IPS DF 6.9 (cell line): Measurements from ENCODE around the gene TEDDM1.

Experiments used
- DNase-seq: peaks from one replicate; pipeline ENCODE4 v3.0.0-alpha.2; 2013; ENCODE audit warnings: low read depth, low spot score
- H3K27ac ChIP-seq: one replicate; pipeline ENCODE4 v1.5.1; 2013; ENCODE audit warnings: low read length, control low read depth
- H3K27me3 ChIP-seq: 2 replicates; pipeline ENCODE4 v1.6.1; 2013; ENCODE audit warnings: mild to moderate bottlenecking, low read length; ENCODE audit not compliant: control insufficient read depth, insufficient read depth
- H3K36me3 ChIP-seq: 2 replicates; pipeline ENCODE4 v1.6.1; 2013; ENCODE audit warnings: low read length; ENCODE audit not compliant: control insufficient read depth, insufficient read depth
- H3K4me1 ChIP-seq: 2 replicates; pipeline ENCODE4 v1.6.1; 2013; ENCODE audit warnings: low read length; ENCODE audit not compliant: control insufficient read depth, insufficient read depth
- H3K4me3 ChIP-seq: 2 replicates; pipeline ENCODE4 v1.5.1; 2013; ENCODE audit warnings: mild to moderate bottlenecking, low read length
- H3K9me3 ChIP-seq: 2 replicates; pipeline ENCODE4 v1.6.1; 2013; ENCODE audit warnings: low read length, inconsistent platforms; ENCODE audit not compliant: control insufficient read depth, insufficient read depth
- WGBS: extraction: QIAGEN DNeasy Blood & Tissue Kit; methylation state at CpG from one replicate; pipeline ENCODE4 v1.1.7; 2013; ENCODE audit warnings: mixed read lengths, missing lambda C conversion rate; ENCODE audit not compliant: insufficient read length, insufficient coverage; 5-methylcytosine and 5-hydroxymethylcytosine counted together

Gene TEDDM1

GRCh38 chr1:182407724-182408123 is 7.3 kb upstream of the TEDDM1 start:
- Histone ChIP-seq H3K36me3 (no peaks in the 10 kb centered on the region), H3K9me3 (no peaks in the 10 kb centered on the region), H3K4me3 (no peak overlapping the region), H3K4me1 (no peaks in the 10 kb centered on the region), H3K27me3 (no peaks in the 10 kb centered on the region), H3K27ac (no peak overlapping the region)
- DNase-seq, result no peak
- no CpG with 5 or more reads among the region's 3 CpGs for WGBS

- Histone ChIP-seq H3K4me1 (no peaks in the 10 kb centered on the region), H3K4me3 (no peak overlapping the region), H3K36me3 (no peaks in the 10 kb centered on the region), H3K27ac (no peak overlapping the region), H3K27me3 (no peaks in the 10 kb centered on the region), H3K9me3 (no peaks in the 10 kb centered on the region)
- DNase-seq, result no peak
- WGBS, result no CpG with 5 or more reads among the region's 1 CpG
Measured at GRCh38 chr1:182406012-182406411, 5.5 kb upstream of the TEDDM1 start.

GRCh38 chr1:182405578-182405977 is 5.1 kb upstream of the TEDDM1 start:
- H3K36me3 ChIP-seq, result no peaks in the 10 kb centered on the region
- H3K27ac ChIP-seq, result no peak overlapping the region
- no peaks in the 10 kb centered on the region for H3K27me3 ChIP-seq
- no peak overlapping the region for H3K4me3 ChIP-seq
- no peaks in the 10 kb centered on the region for H3K9me3 ChIP-seq
- no CpG with 5 or more reads among the region's 1 CpG for WGBS
- H3K4me1 ChIP-seq, result no peaks in the 10 kb centered on the region
- no peak for DNase-seq

- DNase-seq, result no peak
- H3K4me3 ChIP-seq, result no peak overlapping the region
- no peaks in the 10 kb centered on the region for H3K9me3 ChIP-seq
- H3K27ac ChIP-seq, result no peak overlapping the region
- no peaks in the 10 kb centered on the region for H3K4me1 ChIP-seq
- H3K27me3 ChIP-seq, result no peaks in the 10 kb centered on the region
- WGBS, result no CpG with 5 or more reads among the region's 1 CpG
- no peaks in the 10 kb centered on the region for H3K36me3 ChIP-seq
Measured at GRCh38 chr1:182404781-182405180, 4.3 kb upstream of the TEDDM1 start.

GRCh38 chr1:182397653-182398393 is 2.6 kb downstream of the TEDDM1 start:
- Histone ChIP-seq H3K4me1 (no peaks in the 10 kb centered on the region; the same call in 1 of the 2 replicates), H3K36me3 (no peaks in the 10 kb centered on the region), H3K27ac (no peak overlapping the region), H3K4me3 (no peak overlapping the region), H3K9me3 (no peaks in the 10 kb centered on the region), H3K27me3 (no peaks in the 10 kb centered on the region)
- no CpG with 5 or more reads among the region's 8 CpGs for WGBS
- no peak for DNase-seq

GRCh38 chr1:182395906-182396305 is 4.6 kb downstream of the TEDDM1 start:
- DNase-seq, result no peak
- no CpG with 5 or more reads among the region's 3 CpGs for WGBS
- H3K27ac ChIP-seq, result no peak overlapping the region
- no peaks in the 10 kb centered on the region for H3K27me3 ChIP-seq
- no peaks in the 10 kb centered on the region; the same call in 1 of the 2 replicates for H3K4me1 ChIP-seq
- no peaks in the 10 kb centered on the region for H3K9me3 ChIP-seq
- no peaks in the 10 kb centered on the region for H3K36me3 ChIP-seq
- H3K4me3 ChIP-seq, result no peak overlapping the region

- WGBS, result no CpG with 5 or more reads among the region's 5 CpGs
- Histone ChIP-seq H3K4me3 (no peak overlapping the region), H3K27me3 (no peaks in the 10 kb centered on the region), H3K36me3 (no peaks in the 10 kb centered on the region), H3K4me1 (no peaks in the 10 kb centered on the region; the same call in 1 of the 2 replicates), H3K9me3 (no peaks in the 10 kb centered on the region), H3K27ac (no peak overlapping the region)
- DNase-seq, result no peak
Measured at GRCh38 chr1:182394055-182394775, 6.3 kb downstream of the TEDDM1 start.

- peaks cover 11% of the 10 kb centered on the region; the same call in 1 of the 2 replicates for H3K36me3 ChIP-seq
- H3K27ac ChIP-seq, result no peak overlapping the region
- H3K4me1 ChIP-seq, result no peaks in the 10 kb centered on the region; the same call in 1 of the 2 replicates
Measured at GRCh38 chr1:182392050-182393028, 8.1 kb downstream of the TEDDM1 start.

GRCh38 chr1:182391362-182392049 is 9.0 kb downstream of the TEDDM1 start, which contains the start of gene GLUL:
TSS of gene GLUL (minus strand) at chr1:182391790. CDS start at chr1:182388737, 3,053 bp downstream.
- no CpG with 5 or more reads among the region's 70 CpGs for WGBS

More at GRCh38 chr1:182392050-182393028, 8.1 kb downstream of the TEDDM1 start:
- no peak for DNase-seq
- Histone ChIP-seq H3K4me3 (peak overlapping the region; percentile 56; the same call in 1 of the 2 replicates), H3K9me3 (no peaks in the 10 kb centered on the region), H3K27me3 (no peaks in the 10 kb centered on the region)
- WGBS, result no CpG with 5 or more reads among the region's 47 CpGs

More at GRCh38 chr1:182391362-182392049, 9.0 kb downstream of the TEDDM1 start, which contains the start of gene GLUL:
- Histone ChIP-seq H3K9me3 (no peaks in the 10 kb centered on the region), H3K27ac (no peak within 1 kb of the TSS), H3K27me3 (no peaks in the 10 kb centered on the region), H3K36me3 (peaks cover 17% of the 10 kb centered on the region; the same call in 1 of the 2 replicates), H3K4me1 (no peaks in the 10 kb centered on the region; the same call in 1 of the 2 replicates), H3K4me3 (peak within 1 kb of the TSS; percentile 94)
- DNase-seq, result peak; percentile 71
